K562 (cell line): Measurements from ENCODE around the gene BCL2L1. TPM values are rescaled to one million over a fixed set of nuclear protein-coding genes. Genes with fewer than 3 reads are reported as not detected.

ENCODE experiments used
- ATAC-seq: fragments of 200-7000 bp; cut with Tn5 transposase; 3 replicates; pipeline ENCODE4 v1.9.1; 2020; ENCODE audit warnings: moderate library complexity
- BruUV-seq: library from RNA; stranded (reverse); fragments of 400-500 nt; replicated peaks from 2 replicates; lab custom pipeline; 2021; lab: Mats Ljungman, UMichigan
- CTCF ChIA-PET: fragments of 300-600 bp; formaldehyde crosslinking; extraction: SDS; loops from one replicate; lab custom pipeline; 2021; ENCODE audit warnings: low intra/inter-chr PET ratio; lab: Yijun Ruan, JAX
- POLR2A ChIA-PET: fragments of 300-600, 350-650 bp; sonication (Branson Sonifier 250); formaldehyde crosslinking; extraction: SDS; loops from one replicate; lab custom pipeline; 2021; ENCODE audit warnings: antibody characterized with exemption, inconsistent platforms; lab: Yijun Ruan, JAX
- DNase-seq, 4 experiments: peaks; one replicate each; pipeline versions ENCODE4 v3.0.0 to v3.0.0-alpha.2; 2011 to 2018; ENCODE audit warnings: low spot score in 3 of 4, mixed read lengths in 3 of 4; ENCODE audit errors: extremely low read depth in 1 of 4
- FAIRE-seq: peaks from 2 replicates; lab custom pipeline; 2011; peaks lifted over from hg19 to GRCh38; lab: Jason Lieb, UNC
- H2AFZ ChIP-seq: 2 replicates; pipeline ENCODE4 v1.6.0; 2011; ENCODE audit warnings: low read depth, low read length, control low read depth, inconsistent platforms
- H3K27ac ChIP-seq: fragments of 200-600 bp; 3 replicates; pipeline ENCODE4 v1.8.0; 2011; ENCODE audit warnings: low read depth, mild to moderate bottlenecking, control low read depth, inconsistent platforms, low read length, moderate library complexity, mixed read lengths; ENCODE audit errors: extremely low read depth
- H3K27me3 ChIP-seq, 2 experiments: fragments of 300-600 bp in 1 of 2; 2 replicates in 1 of 2; 3 replicates in 1 of 2; pipeline versions ENCODE4 v1.6.0 to v1.8.0; 2011; ENCODE audit warnings: inconsistent platforms in 2 of 2, low read length in 2 of 2, mild to moderate bottlenecking in 1 of 2, mixed read lengths in 1 of 2, moderate library complexity in 1 of 2; ENCODE audit not compliant: control insufficient read depth in 2 of 2, insufficient read depth in 2 of 2
- H3K36me3 ChIP-seq: fragments of 300-600 bp; 3 replicates; pipeline ENCODE4 v1.8.0; 2011; ENCODE audit warnings: mild to moderate bottlenecking, low read length, inconsistent platforms; ENCODE audit not compliant: control insufficient read depth, insufficient read depth
- H3K4me1 ChIP-seq, 2 experiments: fragments of 200-600 bp in 1 of 2; replicated peaks in 1 of 2; 2 replicates in 1 of 2; 3 replicates in 1 of 2; pipeline versions ENCODE4 v1.5.1 to v1.8.0; 2011; ENCODE audit warnings: inconsistent platforms in 2 of 2, low read length in 2 of 2, mild to moderate bottlenecking in 1 of 2, mixed read lengths in 1 of 2, moderate library complexity in 1 of 2; ENCODE audit not compliant: control insufficient read depth in 2 of 2, insufficient read depth in 2 of 2
- H3K4me2 ChIP-seq: 2 replicates; pipeline ENCODE4 v1.6.1; 2011; ENCODE audit warnings: low read length, control low read depth, inconsistent platforms, mixed read lengths; ENCODE audit not compliant: insufficient read depth
- H3K4me3 ChIP-seq: fragments of 200-600 bp; sonication (generic), shearing (Covaris generic); 2 replicates; pipeline ENCODE4 v1.5.1; 2016; ENCODE audit warnings: control low read depth, inconsistent platforms
- H3K79me2 ChIP-seq: fragments of 200-600 bp; 3 replicates; pipeline ENCODE4 v1.8.0; 2011; ENCODE audit warnings: low read length, inconsistent platforms; ENCODE audit not compliant: control insufficient read depth, insufficient read depth
- H3K9ac ChIP-seq, 2 experiments: 2 replicates each; pipeline versions ENCODE4 v1.6.0 to v1.6.1; 2011; ENCODE audit warnings: low read depth in 2 of 2, low read length in 2 of 2, control low read depth in 1 of 2, inconsistent platforms in 1 of 2, mild to moderate bottlenecking in 1 of 2, mixed read lengths in 1 of 2; ENCODE audit not compliant: insufficient read depth in 1 of 2
- H3K9me1 ChIP-seq: one replicate; pipeline ENCODE4 v1.6.0; 2011; ENCODE audit warnings: inconsistent platforms, mild to moderate bottlenecking, low read length, moderate library complexity; ENCODE audit not compliant: control insufficient read depth, insufficient read depth
- H3K9me3 ChIP-seq: replicated peaks from 2 replicates; pipeline ENCODE4 v1.5.1; 2011; ENCODE audit warnings: low read depth, low read length, inconsistent platforms; ENCODE audit not compliant: control insufficient read depth, insufficient read depth
- H4K20me1 ChIP-seq: replicated peaks from 2 replicates; pipeline ENCODE4 v1.6.1; 2011; ENCODE audit warnings: low read length, inconsistent platforms, mixed read lengths; ENCODE audit not compliant: control insufficient read depth, insufficient read depth
- CGGBP1 ChIP-seq: fragments of 250-450 bp; sonication (Bioruptor Pico); IDR thresholded peaks from 2 replicates; pipeline ENCODE4 v1.9.0; 2021; ENCODE audit warnings: mild to moderate bottlenecking
- CHCHD3 ChIP-seq: fragments of 250-450 bp; sonication (Bioruptor Pico); IDR thresholded peaks from 2 replicates; pipeline ENCODE4 v2.1.2; 2022; ENCODE audit warnings: mild to moderate bottlenecking
- ETV1 ChIP-seq: fragments of 450-650 bp; conservative IDR thresholded peaks from 2 replicates; pipeline ENCODE4 v1.6.1; 2016; ENCODE audit warnings: missing genetic modification characterization, control low read depth, low read depth, missing compliant biosample characterization
- RBM14 ChIP-seq: fragments of 200-400 bp; formaldehyde crosslinking; IDR thresholded peaks from 2 replicates; pipeline ENCODE4 v1.6.1; 2018; ENCODE audit warnings: low read depth, mild to moderate bottlenecking, low read length, moderate library complexity, borderline replicate concordance; ENCODE audit not compliant: insufficient read depth
- RBM39 ChIP-seq: fragments of 200-400 bp; formaldehyde crosslinking; optimal IDR thresholded peaks from 2 replicates; pipeline ENCODE3; 2018; ENCODE audit warnings: low read depth, low read length
- TCF7 ChIP-seq: sonication (generic); IDR thresholded peaks from 2 replicates; pipeline ENCODE4 v1.6.1; 2016; ENCODE audit warnings: antibody characterized with exemption, borderline replicate concordance
- TGIF2 ChIP-seq: sonication (generic); formaldehyde crosslinking; IDR thresholded peaks from 2 replicates; pipeline ENCODE4 v1.8.1; 2022; ENCODE audit warnings: mild to moderate bottlenecking, missing genetic modification reagents, moderate library complexity
- USF1 ChIP-seq: sonication (generic); formaldehyde crosslinking; IDR thresholded peaks from 2 replicates; pipeline ENCODE4 v1.9.0; 2022; ENCODE audit warnings: mild to moderate bottlenecking, missing genetic modification reagents
- XRCC4 ChIP-seq: IDR thresholded peaks from one replicate; pipeline ENCODE4 v1.6.1; 2011; ENCODE audit not compliant: insufficient read depth, insufficient read length; ENCODE audit errors: extremely low read depth
- ZBTB7A ChIP-seq: IDR thresholded peaks from 2 replicates; pipeline ENCODE4 v1.6.1; 2011; ENCODE audit warnings: low read depth, mild to moderate bottlenecking, low read length, moderate library complexity, borderline replicate concordance; ENCODE audit not compliant: control insufficient read depth
- ZNF354B ChIP-seq: fragments of 250-450 bp; sonication (Bioruptor Pico); IDR thresholded peaks from 2 replicates; pipeline ENCODE4 v1.4.0; 2020
- ZNF384 ChIP-seq: IDR thresholded peaks from 2 replicates; pipeline ENCODE4 v1.6.1; 2012; ENCODE audit warnings: low read depth, low read length, improper control_type of control experiment
- ZNF551 ChIP-seq: fragments of 250-450 bp; sonication (Bioruptor Pico); IDR thresholded peaks from 2 replicates; pipeline ENCODE4 v1.5.0; 2021; ENCODE audit warnings: mild to moderate bottlenecking, moderate library complexity
- whole genome bisulfite sequencing: fragments of 100-300 bp; shearing (Covaris generic); methylation state at CpG from one replicate; pipeline ENCODE4 v1.1.6; 2016; ENCODE audit warnings: low coverage, mixed read lengths; ENCODE audit not compliant: insufficient coverage; ENCODE audit errors: missing lambda C conversion rate; 5-methylcytosine and 5-hydroxymethylcytosine counted together
- in situ Hi-C: fragments of 300-500 bp; cut with MboI; formaldehyde crosslinking; loops from 4 replicates; pipeline ENCODE4 v1.15.0; 2018; ENCODE audit warnings: inconsistent platforms, mixed read lengths
- intact Hi-C: fragments of 100-400 bp; cut with micrococcal nuclease; formaldehyde crosslinking; loops from 2 replicates; pipeline ENCODE4 v1.14.2; 2022
- polyA plus RNA-seq, 8 experiments: library from polyadenylated mRNA; depleted of rRNA in 4 of 8; stranded (reverse) in 5 of 8; unstranded in 3 of 8; fragments of >200 nt; fragmentation: Nextera tagmentation in 2 of 8; fragmentation: Illumina TruSeq in 1 of 8; extraction: Ambion mirVana in 2 of 8; extraction: Trizol in 1 of 8; gene quantifications; 2 replicates each; pipeline versions ENCODE4 v1.2.1 to v1.2.3, GENCODE V29; 2011 to 2014; ENCODE audit warnings: inconsistent platforms in 1 of 8, missing spikeins in 1 of 8
- total RNA-seq, 7 experiments: library from RNA; depleted of rRNA in 6 of 7; stranded (reverse); fragments of >200 nt in 6 of 7; fragmentation: Illumina TruSeq in 2 of 7; extraction: Trizol in 2 of 7; gene quantifications; 2 replicates each; pipeline versions ENCODE4 v1.2.1 to v1.2.3, GENCODE V29; 2011 to 2021; ENCODE audit warnings: low replicate concordance in 1 of 7
- TF ChIP-seq, protein P1 (sequence below), 2 experiments: fragments of 450-650 bp; conservative IDR thresholded peaks; 2 replicates each; pipeline ENCODE4 v1.6.1; 2017; ENCODE audit warnings: mild to moderate bottlenecking in 2 of 2, moderate library complexity in 2 of 2

Gene BCL2L1
- total and polyA plus RNA-seq, 9 of the 15 experiments (the other 6 are each of a cell fraction or from before 2014, with no cell fraction given), result 3.3 to 182 (median 120) TPM

GRCh38 chr20:31654534-31654933 is 68.1 kb downstream of the BCL2L1 start:
- no peak overlapping the region for H2AFZ ChIP-seq
- no peaks in the 10 kb centered on the region for H3K27me3 ChIP-seq
- H3K27ac ChIP-seq, result no peak overlapping the region
- H3K9ac ChIP-seq, result peak overlapping the region in 1 of 2 experiments; percentile 76; a peak in 1 of 4 replicates
- 36% methylated on average over 5 of the region's 5 CpGs for WGBS
- no peaks in the 10 kb centered on the region for H4K20me1 ChIP-seq
- no peak overlapping the region for H3K4me2 ChIP-seq
- TF ChIP-seq CHCHD3 (CRISPR knock-in tag), result no peak
- TF ChIP-seq ZNF354B, result no peak
- TF ChIP-seq RBM14, result no peak
- TF ChIP-seq ETV1 (tag), result no peak
- TF ChIP-seq TCF7, result no peak
- TF ChIP-seq ZNF551 (CRISPR knock-in tag), result no peak
- in situ Hi-C loops, result no loop called here
- intact Hi-C loops, result no loop called here
- ChIA-PET CTCF (no interaction called here), POLR2A (interaction anchor here (0.6 to 0.9 kb wide), 2 partner anchors 33 to 96 kb away, joined by 3 read pairs; no protein-coding TSS in a partner anchor)
- FAIRE-seq (no peak), ATAC-seq (peak; percentile 38; the same call in 1 of the 3 replicates), DNase-seq (no peak)
- no peak overlapping the region for H3K4me3 ChIP-seq
- H3K9me1 ChIP-seq, result no peaks in the 10 kb centered on the region
- H3K36me3 ChIP-seq, result no peaks in the 10 kb centered on the region
- H3K4me1 ChIP-seq, result no peaks in the 10 kb centered on the region; a peak in 1 of 5 replicates
- H3K79me2 ChIP-seq, result no peaks in the 10 kb centered on the region
- H3K9me3 ChIP-seq, result no peaks in the 10 kb centered on the region
- BruUV-seq, result no TSS peak

DNA sequence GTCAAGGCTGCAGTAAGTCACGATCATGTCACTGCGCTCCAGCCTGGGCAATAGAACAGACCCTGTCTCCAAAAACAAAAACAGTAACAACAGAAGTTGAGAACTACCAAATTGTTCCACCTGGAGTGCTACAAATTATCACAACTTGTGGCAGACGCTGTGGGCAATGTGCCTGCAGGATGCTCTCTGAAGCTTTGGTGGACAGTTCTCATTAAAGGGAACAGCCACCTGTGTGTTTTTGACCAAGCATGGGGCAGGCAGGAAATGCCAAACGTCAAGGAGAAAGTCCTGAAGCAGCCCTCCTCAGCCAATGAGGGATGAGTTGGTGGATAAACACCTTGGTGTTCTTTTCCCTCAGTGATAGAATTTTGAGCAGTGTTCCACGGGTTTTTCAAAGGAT is 69.1 kb downstream of the BCL2L1 start:
- H3K9ac ChIP-seq, result no peak overlapping the region
- in situ Hi-C loops (no loop called here), intact Hi-C loops (no loop called here)
- ATAC-seq, result no peak
- no peaks in the 10 kb centered on the region for H3K9me1 ChIP-seq
- no peaks in the 10 kb centered on the region for H3K9me3 ChIP-seq
- H3K27ac ChIP-seq, result no peak overlapping the region
- H3K4me3 ChIP-seq, result no peak overlapping the region
- H2AFZ ChIP-seq, result peak overlapping the region; percentile 26; the same call in 1 of the 2 replicates
- no TSS peak for BruUV-seq
- FAIRE-seq, result no peak
- H3K4me1 ChIP-seq, result no peaks in the 10 kb centered on the region; a peak in 1 of 5 replicates
- no peak for DNase-seq
- no peaks in the 10 kb centered on the region for H3K36me3 ChIP-seq
- H3K4me2 ChIP-seq, result no peak overlapping the region
- 31% methylated on average over 5 of the region's 5 CpGs for WGBS
- CTCF ChIA-PET, result no interaction called here
- no peaks in the 10 kb centered on the region for H3K27me3 ChIP-seq
- H3K79me2 ChIP-seq, result no peaks in the 10 kb centered on the region
- H4K20me1 ChIP-seq, result no peaks in the 10 kb centered on the region
- POLR2A ChIA-PET, result interaction anchor here (1.0 to 1.4 kb wide), 3 partner anchors 8 to 22 kb away, joined by 3 to 8 read pairs (median 3); no protein-coding TSS in a partner anchor
- no peak for TF ChIP-seq XRCC4
- no peak for TF ChIP-seq RBM39
- TF ChIP-seq USF1 (CRISPR knock-in tag), result no peak
- no peak for TF ChIP-seq TGIF2 (CRISPR knock-in tag)
- TF ChIP-seq, protein P1, sequence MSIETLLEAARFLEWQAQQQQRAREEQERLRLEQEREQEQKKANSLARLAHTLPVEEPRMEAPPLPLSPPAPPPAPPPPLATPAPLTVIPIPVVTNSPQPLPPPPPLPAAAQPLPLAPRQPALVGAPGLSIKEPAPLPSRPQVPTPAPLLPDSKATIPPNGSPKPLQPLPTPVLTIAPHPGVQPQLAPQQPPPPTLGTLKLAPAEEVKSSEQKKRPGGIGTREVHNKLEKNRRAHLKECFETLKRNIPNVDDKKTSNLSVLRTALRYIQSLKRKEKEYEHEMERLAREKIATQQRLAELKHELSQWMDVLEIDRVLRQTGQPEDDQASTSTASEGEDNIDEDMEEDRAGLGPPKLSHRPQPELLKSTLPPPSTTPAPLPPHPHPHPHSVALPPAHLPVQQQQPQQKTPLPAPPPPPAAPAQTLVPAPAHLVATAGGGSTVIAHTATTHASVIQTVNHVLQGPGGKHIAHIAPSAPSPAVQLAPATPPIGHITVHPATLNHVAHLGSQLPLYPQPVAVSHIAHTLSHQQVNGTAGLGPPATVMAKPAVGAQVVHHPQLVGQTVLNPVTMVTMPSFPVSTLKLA (conservative IDR thresholded peaks at IDR 0.05), result no peak
- no peak for TF ChIP-seq ZNF384
- no peak for TF ChIP-seq ZBTB7A
- TF ChIP-seq CGGBP1 (CRISPR knock-in tag), result no peak
